A673 (cell line): Measurements from ENCODE around the gene RER1. TPM values are rescaled to one million over a fixed set of nuclear protein-coding genes. Genes with fewer than 3 reads are reported as not detected.

Source experiments
- BruUV-seq: library from RNA; stranded (reverse); fragments of 400-500 nt; replicated peaks from 2 replicates; lab custom pipeline; 2021; lab: Mats Ljungman, UMichigan
- CTCF ChIA-PET: fragments of 300-600 bp; sonication (Branson Sonifier 250); formaldehyde crosslinking; loops from one replicate; lab custom pipeline; 2022; ENCODE audit warnings: antibody characterized with exemption; lab: Charles Lee
- POLR2A ChIA-PET: fragments of 300-600 bp; sonication (Branson Sonifier 250); formaldehyde crosslinking; loops from one replicate; lab custom pipeline; 2022; ENCODE audit warnings: antibody characterized with exemption; ENCODE audit not compliant: low non-redundant PET; lab: Charles Lee
- DNase-seq: peaks from one replicate; pipeline ENCODE4 v3.0.0-alpha.2; 2015; ENCODE audit warnings: low spot score
- H3K27ac ChIP-seq: fragments of 200-600 bp; sonication (generic); 2 replicates; pipeline ENCODE4 v1.5.1; 2016; ENCODE audit warnings: mixed run types, low read depth, mild to moderate bottlenecking, mixed read lengths, antibody characterized with exemption, low read length; ENCODE audit not compliant: poor library complexity, severe bottlenecking
- H3K27me3 ChIP-seq: fragments of 200-600 bp; sonication (generic); replicated peaks from 2 replicates; pipeline ENCODE4 v1.6.1; 2017; ENCODE audit warnings: mixed run types, low read depth, mild to moderate bottlenecking, mixed read lengths, antibody characterized with exemption, low read length; ENCODE audit not compliant: insufficient read depth, poor library complexity
- H3K36me3 ChIP-seq: fragments of 200-600 bp; sonication (generic); 2 replicates; pipeline ENCODE4 v1.6.1; 2016; ENCODE audit warnings: mixed run types, mild to moderate bottlenecking, mixed read lengths, antibody characterized with exemption, low read length; ENCODE audit not compliant: insufficient read depth, poor library complexity, severe bottlenecking
- H3K4me1 ChIP-seq: fragments of 200-600 bp; sonication (generic); 2 replicates; pipeline ENCODE4 v1.6.1; 2017; ENCODE audit warnings: mixed run types, mild to moderate bottlenecking, mixed read lengths, antibody characterized with exemption, low read length; ENCODE audit not compliant: insufficient read depth, poor library complexity, severe bottlenecking
- H3K4me3 ChIP-seq: fragments of 200-600 bp; sonication (generic); 2 replicates; pipeline ENCODE4 v1.5.1; 2016; ENCODE audit warnings: low read depth, mixed run types, mild to moderate bottlenecking, mixed read lengths, low read length; ENCODE audit not compliant: poor library complexity, severe bottlenecking
- H3K9me3 ChIP-seq: fragments of 200-600 bp; sonication (generic); 2 replicates; pipeline ENCODE4 v1.6.1; 2016; ENCODE audit warnings: mixed run types, low read depth, mild to moderate bottlenecking, mixed read lengths, antibody characterized with exemption, low read length; ENCODE audit not compliant: poor library complexity, severe bottlenecking
- CTCF ChIP-seq: fragments of 300-800, 200-600 bp; sonication (generic); conservative IDR thresholded peaks from 2 replicates; pipeline ENCODE4 v1.5.1; 2017; ENCODE audit warnings: low read depth, mild to moderate bottlenecking, antibody characterized with exemption, low read length, moderate library complexity, mixed read lengths
- EZH2 ChIP-seq: fragments of 200-600 bp; sonication (generic); IDR thresholded peaks from 2 replicates; pipeline ENCODE4 v1.6.1; 2017; ENCODE audit warnings: borderline replicate concordance, low read depth, mild to moderate bottlenecking, mixed read lengths, antibody characterized with exemption, low read length; ENCODE audit not compliant: poor library complexity, severe bottlenecking
- intact Hi-C: fragments of 100-400 bp; cut with micrococcal nuclease; formaldehyde crosslinking; loops from one replicate; pipeline ENCODE4 v1.10.0; 2022; ENCODE audit not compliant: unreplicated experiment
- total RNA-seq: library from RNA; stranded (reverse); gene quantifications from 2 replicates; pipeline ENCODE4 v1.2.3, GENCODE V29; 2021

RER1 gene
- total RNA-seq, 1 experiment from 2014 or later = 154 TPM

DNA sequence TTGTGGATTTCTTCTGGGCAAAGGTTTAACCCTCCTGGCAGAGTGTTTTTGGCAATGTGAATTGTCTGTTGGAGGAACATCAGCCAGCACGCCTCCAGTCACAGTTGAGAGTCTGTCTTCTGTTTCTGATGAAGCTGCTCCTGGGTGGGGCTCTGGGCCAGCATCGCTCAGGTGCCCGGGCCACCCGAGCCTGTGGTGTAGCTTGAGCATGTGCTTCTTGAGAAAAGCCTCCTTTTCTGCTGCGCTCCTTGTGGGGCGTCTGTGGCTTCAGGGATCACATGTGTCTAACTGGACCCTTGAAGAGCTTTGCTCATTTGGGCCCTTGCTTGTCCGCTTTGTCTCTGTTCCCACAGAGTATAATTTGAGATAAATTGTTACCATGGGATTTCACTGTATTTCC is 7.2 kb downstream of the RER1 start:
- no peak for TF ChIP-seq CTCF
- POLR2A ChIA-PET = no interaction called here

DNA sequence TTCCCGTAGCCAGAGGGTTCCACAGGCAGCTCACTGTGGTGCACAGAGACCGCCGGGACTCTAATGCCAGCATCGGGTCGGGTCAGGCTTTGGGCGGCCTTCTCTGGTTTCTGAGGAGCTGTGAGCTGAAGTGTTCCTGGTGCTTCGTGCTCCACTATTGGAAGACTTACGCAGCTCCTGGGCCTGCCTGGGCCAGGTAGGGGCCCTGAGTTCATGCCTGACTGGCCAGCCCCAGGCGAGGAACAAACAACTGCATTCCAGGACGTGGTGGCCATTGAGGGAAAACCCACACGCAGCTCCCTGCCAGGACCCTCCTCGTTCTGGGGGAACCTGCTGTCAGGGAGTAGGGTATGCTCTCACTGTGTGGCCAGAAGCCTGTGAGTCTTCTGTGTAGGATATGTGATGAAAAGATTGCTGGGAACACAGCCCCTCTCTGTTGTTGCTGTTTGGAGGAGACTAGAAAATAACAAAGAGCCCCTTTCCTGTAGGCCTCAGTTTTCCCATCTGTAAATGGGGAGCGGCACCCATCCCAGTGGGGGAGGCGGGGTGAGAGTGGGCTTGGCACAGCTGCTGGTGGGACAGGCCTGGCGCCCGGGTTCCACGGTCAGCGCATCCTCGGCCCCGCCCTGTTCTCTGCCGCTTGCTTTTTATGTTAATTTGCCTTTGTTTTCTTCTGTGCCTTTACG is 8.4 kb downstream of the RER1 start:
- DNase-seq = no peak
- no TSS peak for BruUV-seq
- Histone ChIP-seq H3K4me1 (no peaks in the 10 kb centered on the region), H3K27ac (no peak overlapping the region), H3K36me3 (peaks cover 88% of the 10 kb centered on the region), H3K9me3 (no peaks in the 10 kb centered on the region), H3K27me3 (no peaks in the 10 kb centered on the region), H3K4me3 (no peak overlapping the region)
- CTCF ChIA-PET = no interaction called here
- intact Hi-C loops = no loop called here
- TF ChIP-seq CTCF (no peak), EZH2 (no peak)
- POLR2A ChIA-PET = no interaction called here

More for the DNA sequence above, 7.2 kb downstream of the RER1 start:
- H3K36me3 ChIP-seq = peaks cover 82% of the 10 kb centered on the region
- H3K27me3 ChIP-seq = no peaks in the 10 kb centered on the region
- CTCF ChIA-PET = interaction anchor here (0.6 kb wide), 1 partner anchor 1026 kb away, joined by 6 read pairs; no protein-coding TSS in a partner anchor
- H3K27ac ChIP-seq = no peak overlapping the region
- DNase-seq = no peak
- no peak overlapping the region for H3K4me3 ChIP-seq
- no peaks in the 10 kb centered on the region for H3K4me1 ChIP-seq
- intact Hi-C loops = no loop called here
- BruUV-seq = no TSS peak
- H3K9me3 ChIP-seq = no peaks in the 10 kb centered on the region

GRCh38 chr1:2400576-2400909 is 8.9 kb downstream of the RER1 start:
- H3K36me3 ChIP-seq = peaks cover 89% of the 10 kb centered on the region
- H3K9me3 ChIP-seq = no peaks in the 10 kb centered on the region
- no peak overlapping the region for H3K4me3 ChIP-seq
- H3K27me3 ChIP-seq = no peaks in the 10 kb centered on the region
- intact Hi-C loops = no loop called here
- TF ChIP-seq CTCF (no peak), EZH2 (no peak)
- CTCF ChIA-PET = no interaction called here
- H3K4me1 ChIP-seq = no peaks in the 10 kb centered on the region
- no peak overlapping the region for H3K27ac ChIP-seq
- DNase-seq = no peak
- POLR2A ChIA-PET = no interaction called here
- BruUV-seq = no TSS peak
